Ascending aorta (tissue), 2 donors: ENCODE results near the gene SYNJ2BP. TPM values are rescaled to one million over a fixed set of nuclear protein-coding genes. Genes with fewer than 3 reads are reported as not detected.

ENCODE experiments used
- DNase-seq, 2 donors: peaks; one replicate each; pipeline ENCODE4 v3.0.0-alpha.2; 2019; ENCODE audit warnings: low spot score in 2 of 2
- H3K27ac ChIP-seq, 2 donors: fragments of 200-600 bp; sonication (generic); one replicate each; pipeline ENCODE4 v1.5.1; 2016 to 2017; ENCODE audit warnings: mild to moderate bottlenecking in 1 of 2
- H3K27me3 ChIP-seq: fragments of 200-600 bp; sonication (generic); one replicate; pipeline ENCODE4 v1.5.1; 2017
- H3K36me3 ChIP-seq, 2 donors: fragments of 200-600 bp; sonication (generic); one replicate each; pipeline ENCODE4 v1.5.1; 2016
- H3K4me1 ChIP-seq, 2 donors: fragments of 200-600 bp; sonication (generic); one replicate each; pipeline ENCODE4 v1.5.1; 2016 to 2017; ENCODE audit warnings: mild to moderate bottlenecking in 1 of 2
- H3K4me3 ChIP-seq, 2 donors: fragments of 200-600 bp; sonication (generic); one replicate each; pipeline ENCODE4 v1.5.1; 2016 to 2017; ENCODE audit warnings: mild to moderate bottlenecking in 1 of 2
- H3K9me3 ChIP-seq, 2 donors: fragments of 200-600 bp; sonication (generic); one replicate each; pipeline ENCODE4 v1.5.1; 2016
- intact Hi-C: fragments of 100-400 bp; cut with DNase I; formaldehyde crosslinking; loops from one replicate; pipeline ENCODE4 v1.15.1; 2023
- total RNA-seq: library from RNA; depleted of rRNA; stranded (reverse); fragments of >200 nt; gene quantifications from one replicate; pipeline ENCODE4 v1.1.0, GENCODE V29; 2016
- TF ChIP-seq, protein P1 (sequence below), 3 experiments: fragments of 200-600 bp in 2 of 3; fragments of 450-650 bp in 1 of 3; sonication (generic) in 2 of 3; IDR thresholded peaks; one replicate each; pipeline ENCODE4 v1.5.1; 2016 to 2019; ENCODE audit warnings: antibody characterized with exemption in 3 of 3, mild to moderate bottlenecking in 1 of 3, moderate library complexity in 1 of 3

SYNJ2BP gene
- total RNA-seq = 8.8 TPM

- Histone ChIP-seq H3K4me3 (peak within 1 kb of the TSS; percentile 75 to 76), H3K27ac (peak within 1 kb of the TSS in 1 of 2 donors; percentile 28), H3K36me3 (no peaks in the 10 kb centered on the region), H3K9me3 (no peaks in the 10 kb centered on the region), H3K27me3 (no peaks in the 10 kb centered on the region), H3K4me1 (no peaks in the 10 kb centered on the region)
- TF ChIP-seq, protein P1, sequence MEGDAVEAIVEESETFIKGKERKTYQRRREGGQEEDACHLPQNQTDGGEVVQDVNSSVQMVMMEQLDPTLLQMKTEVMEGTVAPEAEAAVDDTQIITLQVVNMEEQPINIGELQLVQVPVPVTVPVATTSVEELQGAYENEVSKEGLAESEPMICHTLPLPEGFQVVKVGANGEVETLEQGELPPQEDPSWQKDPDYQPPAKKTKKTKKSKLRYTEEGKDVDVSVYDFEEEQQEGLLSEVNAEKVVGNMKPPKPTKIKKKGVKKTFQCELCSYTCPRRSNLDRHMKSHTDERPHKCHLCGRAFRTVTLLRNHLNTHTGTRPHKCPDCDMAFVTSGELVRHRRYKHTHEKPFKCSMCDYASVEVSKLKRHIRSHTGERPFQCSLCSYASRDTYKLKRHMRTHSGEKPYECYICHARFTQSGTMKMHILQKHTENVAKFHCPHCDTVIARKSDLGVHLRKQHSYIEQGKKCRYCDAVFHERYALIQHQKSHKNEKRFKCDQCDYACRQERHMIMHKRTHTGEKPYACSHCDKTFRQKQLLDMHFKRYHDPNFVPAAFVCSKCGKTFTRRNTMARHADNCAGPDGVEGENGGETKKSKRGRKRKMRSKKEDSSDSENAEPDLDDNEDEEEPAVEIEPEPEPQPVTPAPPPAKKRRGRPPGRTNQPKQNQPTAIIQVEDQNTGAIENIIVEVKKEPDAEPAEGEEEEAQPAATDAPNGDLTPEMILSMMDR (IDR thresholded peaks at IDR 0.05) = no peak
- intact Hi-C loops = no loop called here
- peak; percentile 12 to 76 for DNase-seq
Measured at GRCh38 chr14:70416725-70417349, at the start of gene SYNJ2BP. TSS of gene SYNJ2BP (minus strand) at chr14:70417090. CDS start at chr14:70416963, 127 bp downstream.

- intact Hi-C loops = no loop called here
- H3K27me3 ChIP-seq = no peaks in the 10 kb centered on the region
- no peaks in the 10 kb centered on the region for H3K4me1 ChIP-seq
- no peak overlapping the region for H3K27ac ChIP-seq
- peaks cover 0 to 4% of the 10 kb centered on the region in 2 donors for H3K36me3 ChIP-seq
- no peaks in the 10 kb centered on the region for H3K9me3 ChIP-seq
- DNase-seq = no peak
- no peak overlapping the region for H3K4me3 ChIP-seq
- TF ChIP-seq, protein P1 (IDR thresholded peaks at IDR 0.05) = no peak
Measured at GRCh38 chr14:70454731-70455130, 37.8 kb upstream of the SYNJ2BP start.

DNA sequence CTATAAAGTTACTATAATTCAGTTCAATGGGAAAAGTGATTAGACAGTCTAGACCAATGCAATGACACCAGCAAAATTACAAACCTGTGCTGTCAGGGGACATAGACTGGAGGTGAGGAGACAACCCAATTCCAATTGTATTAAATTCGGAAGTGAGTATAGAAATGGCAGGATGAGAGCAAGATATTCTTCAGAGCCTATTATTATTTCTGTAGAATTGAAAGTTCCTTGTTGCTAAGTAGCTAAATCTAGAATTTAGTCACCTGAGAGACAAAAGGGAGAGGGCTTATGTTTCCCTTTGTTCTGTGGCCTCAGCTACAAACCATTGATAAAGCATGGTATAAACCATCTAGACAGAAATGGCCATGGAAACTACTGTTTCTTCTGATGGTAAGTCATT lies 35.0 kb upstream of the SYNJ2BP start, which contains the start of gene ADAM21:
ADAM21 (plus strand) TSS at position 301 of the 400 bp plus-strand sequence. CDS start 5,326 bp downstream, outside the sequence.
- H3K4me1 ChIP-seq = no peaks in the 10 kb centered on the region
- TF ChIP-seq, protein P1 (IDR thresholded peaks at IDR 0.05) = no peak
- H3K36me3 ChIP-seq = peaks cover 0 to 4% of the 10 kb centered on the region in 2 donors
- no peaks in the 10 kb centered on the region for H3K27me3 ChIP-seq
- H3K4me3 ChIP-seq = no peak within 1 kb of the TSS
- H3K27ac ChIP-seq = no peak within 1 kb of the TSS
- no peaks in the 10 kb centered on the region for H3K9me3 ChIP-seq
- DNase-seq = no peak
- intact Hi-C loops = no loop called here

DNA sequence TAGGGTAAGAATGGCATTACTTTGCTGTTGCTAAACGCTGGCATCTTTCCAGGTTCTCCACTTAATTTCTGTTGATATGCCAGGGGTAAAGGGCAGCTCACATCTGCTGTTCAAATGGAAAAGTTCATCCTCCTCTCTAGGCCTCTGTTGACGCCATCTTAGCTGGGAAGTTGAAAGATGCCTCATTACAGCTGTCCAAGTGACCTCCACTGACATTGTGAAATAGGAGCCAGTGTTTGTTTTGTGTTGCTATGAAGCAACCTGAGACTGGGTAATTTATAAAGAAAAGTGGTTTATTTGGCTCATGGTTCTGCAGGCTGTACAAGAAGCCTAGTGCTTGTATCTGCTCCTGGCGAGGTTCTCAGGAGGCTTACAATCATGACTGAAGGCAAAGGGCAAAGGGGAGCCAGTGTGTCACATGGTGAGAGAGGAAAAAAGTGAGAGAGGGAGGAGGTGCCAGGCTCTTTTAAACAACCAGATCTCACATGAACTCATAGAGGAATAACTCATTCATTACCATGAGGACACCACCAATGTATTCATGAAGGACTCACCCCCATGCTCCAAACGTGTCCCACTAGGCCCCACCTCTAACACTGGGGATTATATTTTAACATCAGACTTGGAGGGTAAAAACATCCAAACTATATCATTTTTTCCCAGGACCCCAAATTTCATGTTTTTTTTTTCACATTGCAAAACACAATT lies 31.9 kb upstream of the SYNJ2BP start:
- no peaks in the 10 kb centered on the region for H3K27me3 ChIP-seq
- no peak overlapping the region for H3K27ac ChIP-seq
- H3K4me3 ChIP-seq = no peak overlapping the region
- intact Hi-C loops = no loop called here
- peaks cover 0 to 10% of the 10 kb centered on the region in 2 donors for H3K9me3 ChIP-seq
- DNase-seq = no peak
- H3K36me3 ChIP-seq = peaks cover 0 to 7% of the 10 kb centered on the region in 2 donors
- no peaks in the 10 kb centered on the region for H3K4me1 ChIP-seq
- TF ChIP-seq, protein P1 (IDR thresholded peaks at IDR 0.05) = no peak

DNA sequence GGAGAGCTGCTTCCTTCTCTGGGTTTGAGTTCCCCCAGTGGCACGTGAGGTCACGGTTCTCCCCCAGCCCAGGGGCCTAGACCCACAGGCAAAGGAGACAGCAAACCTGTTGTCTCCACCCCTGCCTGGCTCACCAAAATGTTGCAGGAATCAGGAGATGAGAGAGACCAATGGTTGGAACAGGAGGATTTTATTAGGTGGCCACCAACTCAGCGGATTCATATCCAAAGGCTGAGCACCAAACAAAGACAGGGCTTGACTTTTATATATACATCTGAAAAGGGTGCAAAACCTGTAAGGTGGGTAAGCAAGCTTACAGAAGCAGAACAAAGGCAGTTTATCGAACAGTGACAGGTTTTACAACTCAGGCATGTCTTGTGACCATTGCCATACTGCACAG lies 25.9 kb upstream of the SYNJ2BP start:
- no peaks in the 10 kb centered on the region for H3K4me1 ChIP-seq
- TF ChIP-seq, protein P1 (IDR thresholded peaks at IDR 0.05) = no peak
- peaks cover 0 to 34% of the 10 kb centered on the region in 2 donors for H3K9me3 ChIP-seq
- intact Hi-C loops = no loop called here
- no peaks in the 10 kb centered on the region for H3K27me3 ChIP-seq
- no peak overlapping the region for H3K27ac ChIP-seq
- H3K4me3 ChIP-seq = no peak overlapping the region
- H3K36me3 ChIP-seq = peaks cover 0 to 14% of the 10 kb centered on the region in 2 donors
- no peak for DNase-seq
